ENCODE data around the gene AP5B1. TPM values are rescaled to one million over a fixed set of nuclear protein-coding genes. Genes with fewer than 3 reads are reported as not detected.
"Not testable (repeated sequence)": the region's sequence is repeated elsewhere in the genome, so short reads cannot be mapped to it uniquely, and the experiment has no call there.

Gene AP5B1
- total RNA-seq, 3 donors from 2014 or later (not counting 1 experiment from before 2014, with no cell fraction given) = 13.9 to 22.5 (median 21.3) TPM

DNA sequence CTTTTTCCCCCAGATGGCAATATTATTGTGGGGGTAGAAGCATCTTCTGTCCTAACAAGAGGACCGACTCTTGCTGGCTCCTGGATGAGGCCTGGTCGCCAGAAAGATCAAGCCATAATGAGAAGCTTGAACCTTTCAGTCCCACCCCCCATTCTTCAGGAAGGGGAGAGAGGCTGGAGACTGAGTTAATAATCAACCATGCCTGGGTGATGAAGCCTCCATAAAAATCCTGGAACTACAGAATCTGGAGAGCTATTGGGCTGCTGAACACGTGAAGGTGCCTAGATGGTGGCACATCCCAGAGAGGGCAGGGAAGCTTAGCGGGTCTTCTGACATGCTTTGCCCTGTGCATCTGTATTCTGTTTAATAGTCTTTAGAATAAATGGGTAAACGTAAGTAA, 16.3 kb downstream of the AP5B1 start:
- no peak overlapping the region for H3K27ac Mint-ChIP-seq
- H3K27me3 ChIP-seq (ENCODE audit: control insufficient read depth, insufficient read depth, low read length) = no peaks in the 10 kb centered on the region
- H3K4me3 ChIP-seq (ENCODE audit: low read length) = no peak overlapping the region
- WGBS (ENCODE audit: insufficient coverage) = 93% methylated on average over 3 of the region's 5 CpGs
- H3K9me3 Mint-ChIP-seq = no peaks in the 10 kb centered on the region
- H3K4me1 ChIP-seq (ENCODE audit: control insufficient read depth, insufficient read depth, low read length) = no peaks in the 10 kb centered on the region
- H3K36me3 ChIP-seq (ENCODE audit: control insufficient read depth, insufficient read depth, low read length) = no peaks in the 10 kb centered on the region
- H3K4me1 Mint-ChIP-seq = peaks cover under 1% of the 10 kb centered on the region in 2 donors
- no peak overlapping the region for H3K27ac ChIP-seq (ENCODE audit: low read length)
- DNase-seq (no peak), ATAC-seq (no peak)
- no peaks in the 10 kb centered on the region for H3K9me3 ChIP-seq (ENCODE audit: control insufficient read depth, insufficient read depth, low read length)
- intact Hi-C loops (cut with micrococcal nuclease) = no loop called here
- H3K4me3 Mint-ChIP-seq = no peak overlapping the region
- TF ChIP-seq, protein P1, sequence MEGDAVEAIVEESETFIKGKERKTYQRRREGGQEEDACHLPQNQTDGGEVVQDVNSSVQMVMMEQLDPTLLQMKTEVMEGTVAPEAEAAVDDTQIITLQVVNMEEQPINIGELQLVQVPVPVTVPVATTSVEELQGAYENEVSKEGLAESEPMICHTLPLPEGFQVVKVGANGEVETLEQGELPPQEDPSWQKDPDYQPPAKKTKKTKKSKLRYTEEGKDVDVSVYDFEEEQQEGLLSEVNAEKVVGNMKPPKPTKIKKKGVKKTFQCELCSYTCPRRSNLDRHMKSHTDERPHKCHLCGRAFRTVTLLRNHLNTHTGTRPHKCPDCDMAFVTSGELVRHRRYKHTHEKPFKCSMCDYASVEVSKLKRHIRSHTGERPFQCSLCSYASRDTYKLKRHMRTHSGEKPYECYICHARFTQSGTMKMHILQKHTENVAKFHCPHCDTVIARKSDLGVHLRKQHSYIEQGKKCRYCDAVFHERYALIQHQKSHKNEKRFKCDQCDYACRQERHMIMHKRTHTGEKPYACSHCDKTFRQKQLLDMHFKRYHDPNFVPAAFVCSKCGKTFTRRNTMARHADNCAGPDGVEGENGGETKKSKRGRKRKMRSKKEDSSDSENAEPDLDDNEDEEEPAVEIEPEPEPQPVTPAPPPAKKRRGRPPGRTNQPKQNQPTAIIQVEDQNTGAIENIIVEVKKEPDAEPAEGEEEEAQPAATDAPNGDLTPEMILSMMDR (IDR thresholded peaks at IDR 0.05) = no peak
- no peaks in the 10 kb centered on the region for H3K36me3 Mint-ChIP-seq
- no peaks in the 10 kb centered on the region for H3K27me3 Mint-ChIP-seq (ENCODE audit: low read depth in 2 of 2)

DNA sequence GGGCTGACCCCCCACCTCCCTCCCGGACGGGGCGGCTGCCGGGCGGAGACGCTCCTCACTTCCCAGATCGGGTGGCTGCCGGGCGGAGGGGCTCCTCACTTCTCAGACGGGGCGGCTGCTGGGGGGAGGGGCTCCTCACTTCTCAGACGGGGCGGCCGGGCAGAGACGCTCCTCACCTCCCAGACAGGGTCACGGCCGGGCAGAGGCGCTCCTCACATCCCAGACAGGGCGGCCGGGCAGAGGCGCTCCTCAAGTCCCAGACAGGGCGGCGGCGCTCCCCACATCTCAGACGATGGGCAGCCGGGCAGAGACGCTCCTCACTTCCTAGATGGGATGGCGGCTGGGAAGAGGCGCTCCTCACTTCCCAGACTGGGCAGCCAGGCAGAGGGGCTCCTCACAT, 18.0 kb downstream of the AP5B1 start:
- H3K4me3 ChIP-seq (ENCODE audit: low read length); intact Hi-C loops (cut with micrococcal nuclease); DNase-seq; H3K4me1 ChIP-seq (ENCODE audit: control insufficient read depth, insufficient read depth, low read length); ATAC-seq; H3K4me1 Mint-ChIP-seq; H3K27me3 ChIP-seq (ENCODE audit: control insufficient read depth, insufficient read depth, low read length); H3K27ac Mint-ChIP-seq; H3K9me3 ChIP-seq (ENCODE audit: control insufficient read depth, insufficient read depth, low read length); H3K27ac ChIP-seq (ENCODE audit: low read length); H3K36me3 ChIP-seq (ENCODE audit: control insufficient read depth, insufficient read depth, low read length); H3K27me3 Mint-ChIP-seq (ENCODE audit: low read depth in 2 of 2); H3K4me3 Mint-ChIP-seq; H3K36me3 Mint-ChIP-seq; H3K9me3 Mint-ChIP-seq: not testable (repeated sequence)
- 96% methylated on average over 21 of the region's 29 CpGs for WGBS (ENCODE audit: insufficient coverage)

DNA sequence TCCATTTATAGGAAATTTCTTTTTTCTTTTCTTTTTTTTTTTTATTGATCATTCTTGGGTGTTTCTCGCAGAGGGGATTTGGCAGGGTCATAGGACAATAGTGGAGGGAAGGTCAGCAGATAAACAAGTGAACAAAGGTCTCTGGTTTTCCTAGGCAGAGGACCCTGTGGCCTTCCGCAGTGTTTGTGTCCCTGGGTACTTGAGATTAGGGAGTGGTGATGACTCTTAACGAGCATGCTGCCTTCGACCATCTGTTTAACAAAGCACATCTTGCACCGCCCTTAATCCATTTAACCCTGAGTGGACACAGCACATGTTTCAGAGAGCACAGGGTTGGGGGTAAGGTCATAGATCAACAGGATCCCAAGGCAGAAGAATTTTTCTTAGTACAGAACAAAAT, 18.6 kb downstream of the AP5B1 start:
- ATAC-seq; H3K4me1 ChIP-seq (ENCODE audit: control insufficient read depth, insufficient read depth, low read length); H3K27ac ChIP-seq (ENCODE audit: low read length); H3K4me3 ChIP-seq (ENCODE audit: low read length); H3K27me3 ChIP-seq (ENCODE audit: control insufficient read depth, insufficient read depth, low read length); H3K36me3 ChIP-seq (ENCODE audit: control insufficient read depth, insufficient read depth, low read length); H3K36me3 Mint-ChIP-seq; H3K27ac Mint-ChIP-seq; H3K4me3 Mint-ChIP-seq; H3K9me3 ChIP-seq (ENCODE audit: control insufficient read depth, insufficient read depth, low read length); H3K4me1 Mint-ChIP-seq; DNase-seq; H3K27me3 Mint-ChIP-seq (ENCODE audit: low read depth in 2 of 2); intact Hi-C loops (cut with micrococcal nuclease); H3K9me3 Mint-ChIP-seq: not testable (repeated sequence)
- WGBS (ENCODE audit: insufficient coverage) = no CpG with 5 or more reads among the region's 5 CpGs

- 93% methylated on average over 17 of the region's 17 CpGs for WGBS (ENCODE audit: insufficient coverage)
- no peaks in the 10 kb centered on the region for H3K9me3 ChIP-seq (ENCODE audit: control insufficient read depth, insufficient read depth, low read length)
- no peaks in the 10 kb centered on the region for H3K4me1 Mint-ChIP-seq
- H3K36me3 ChIP-seq (ENCODE audit: control insufficient read depth, insufficient read depth, low read length) = no peaks in the 10 kb centered on the region
- H3K27ac Mint-ChIP-seq = no peak overlapping the region
- peaks cover 3% of the 10 kb centered on the region for H3K27me3 ChIP-seq (ENCODE audit: control insufficient read depth, insufficient read depth, low read length)
- no peak overlapping the region for H3K4me3 Mint-ChIP-seq
- no peaks in the 10 kb centered on the region for H3K9me3 Mint-ChIP-seq
- no peaks in the 10 kb centered on the region for H3K36me3 Mint-ChIP-seq
- no peak for ATAC-seq
- no peaks in the 10 kb centered on the region for H3K4me1 ChIP-seq (ENCODE audit: control insufficient read depth, insufficient read depth, low read length)
- intact Hi-C loops (cut with micrococcal nuclease) = no loop called here
- DNase-seq = no peak
- H3K4me3 ChIP-seq (ENCODE audit: low read length) = no peak overlapping the region
- H3K27me3 Mint-ChIP-seq (ENCODE audit: low read depth in 2 of 2) = peaks cover 28% of the 10 kb centered on the region in 2 donors
- no peak overlapping the region for H3K27ac ChIP-seq (ENCODE audit: low read length)
- TF ChIP-seq, protein P1 (IDR thresholded peaks at IDR 0.05) = no peak
Observed at GRCh38 chr11:65745049-65745448, 35.7 kb downstream of the AP5B1 start.

GRCh38 chr11:65744699-65745042, 36.1 kb downstream of the AP5B1 start:
- Histone ChIP-seq H3K9me3 (ENCODE audit: control insufficient read depth, insufficient read depth, low read length) (no peaks in the 10 kb centered on the region), H3K4me3 (ENCODE audit: low read length) (no peak overlapping the region), H3K27me3 (ENCODE audit: control insufficient read depth, insufficient read depth, low read length) (no peaks in the 10 kb centered on the region), H3K36me3 (ENCODE audit: control insufficient read depth, insufficient read depth, low read length) (no peaks in the 10 kb centered on the region), H3K4me1 (ENCODE audit: control insufficient read depth, insufficient read depth, low read length) (no peaks in the 10 kb centered on the region), H3K27ac (ENCODE audit: low read length) (no peak overlapping the region)
- Mint-ChIP-seq H3K36me3 (no peaks in the 10 kb centered on the region), H3K9me3 (no peaks in the 10 kb centered on the region), H3K4me1 (no peaks in the 10 kb centered on the region), H3K27ac (no peak overlapping the region), H3K4me3 (no peak overlapping the region), H3K27me3 (ENCODE audit: low read depth in 2 of 2) (peaks cover 27 to 28% of the 10 kb centered on the region in 2 donors)
- intact Hi-C loops (cut with micrococcal nuclease) = no loop called here
- TF ChIP-seq, protein P1 (IDR thresholded peaks at IDR 0.05) = no peak
- ATAC-seq (no peak), DNase-seq (no peak)
- WGBS (ENCODE audit: insufficient coverage) = 82% methylated on average over 8 of the region's 8 CpGs

Data from natural killer cell (primary cell).